CD4-positive, alpha-beta T cell treated with Interleukin-15 for 4 hours (primary cell): ENCODE results near the gene TMEM132D.

Source experiments
- DNase-seq: peaks from one replicate; pipeline ENCODE4 v3.0.0-alpha.2; 2020; ENCODE audit warnings: low spot score

The TMEM132D gene

DNA sequence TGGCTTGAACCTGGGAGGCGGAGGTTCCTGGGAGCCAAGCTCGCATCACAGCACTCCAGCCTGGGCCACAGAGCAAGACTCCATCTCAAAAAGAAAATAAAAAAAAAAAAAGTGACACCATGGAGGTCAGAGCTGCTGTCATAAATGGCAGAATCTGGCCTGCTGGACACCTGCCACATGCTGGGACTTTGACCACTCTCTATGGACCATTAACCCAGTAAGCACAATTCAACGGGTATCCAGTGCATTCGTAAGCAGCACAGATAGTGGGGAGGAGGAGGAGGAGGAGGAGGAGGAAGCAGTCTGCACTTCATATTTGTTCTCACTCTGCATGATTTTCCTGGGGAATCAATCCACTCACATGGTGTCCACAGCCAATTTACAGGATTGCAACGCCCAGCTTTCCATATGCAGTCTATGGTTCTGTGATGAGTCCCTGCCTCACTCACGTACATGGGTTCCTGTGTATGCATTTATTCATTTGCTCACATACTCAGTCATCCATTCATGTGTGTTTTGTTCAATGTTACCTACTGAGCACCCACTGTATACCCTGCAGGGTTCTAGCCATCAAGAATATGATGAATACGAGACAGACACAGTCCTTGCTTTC, 723.8 kb downstream of the TMEM132D start:
- DNase-seq: no peak

- DNase-seq: no peak
Measured at GRCh38 chr12:129169928-129170327, 733.9 kb downstream of the TMEM132D start.

- DNase-seq: no peak
Measured at GRCh38 chr12:129163861-129164260, 740.0 kb downstream of the TMEM132D start.

DNA sequence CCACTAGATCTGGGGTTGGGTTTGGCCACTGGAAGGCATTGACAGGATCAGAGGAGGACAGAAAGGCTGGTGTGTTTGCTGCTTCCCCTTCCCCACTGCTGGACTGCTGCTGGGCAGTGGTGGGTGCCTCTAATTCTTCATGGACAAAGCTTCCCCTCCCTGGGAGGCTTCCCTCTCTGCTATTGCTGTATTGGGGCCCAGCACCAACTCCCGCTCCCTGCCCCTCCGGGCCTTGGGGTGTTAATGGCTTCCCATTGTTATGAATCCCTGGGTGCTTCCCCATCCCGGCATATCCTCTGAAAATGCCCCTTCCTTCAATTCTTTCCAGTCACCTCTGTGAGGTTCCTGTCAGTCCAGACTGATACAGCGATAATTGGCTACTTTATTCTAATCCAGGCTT, 740.4 kb downstream of the TMEM132D start:
- no peak for DNase-seq

DNA sequence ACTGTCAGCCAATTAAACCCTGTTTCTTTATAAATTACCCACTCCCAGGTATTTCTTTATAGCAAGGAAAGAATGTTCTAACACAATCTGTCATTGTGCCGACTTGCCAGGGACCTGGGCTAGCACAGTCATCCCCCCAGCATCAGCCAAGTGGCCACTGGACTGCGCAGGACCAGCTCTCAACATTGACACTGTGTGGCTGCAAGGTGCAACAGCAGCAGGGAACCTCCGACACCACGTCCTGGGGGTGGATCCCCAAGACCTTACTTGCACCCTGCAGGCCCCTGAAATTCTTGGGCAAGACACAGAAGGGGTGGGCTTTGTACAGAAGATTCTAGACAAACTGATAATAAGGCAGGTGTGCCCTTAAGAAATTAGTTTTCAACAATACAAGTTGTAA, 741.0 kb downstream of the TMEM132D start:
- DNase-seq: no peak

GRCh38 chr12:129161511-129161910, 742.3 kb downstream of the TMEM132D start:
- DNase-seq: no peak

GRCh38 chr12:129160282-129160681, 743.5 kb downstream of the TMEM132D start:
- DNase-seq: no peak

DNA sequence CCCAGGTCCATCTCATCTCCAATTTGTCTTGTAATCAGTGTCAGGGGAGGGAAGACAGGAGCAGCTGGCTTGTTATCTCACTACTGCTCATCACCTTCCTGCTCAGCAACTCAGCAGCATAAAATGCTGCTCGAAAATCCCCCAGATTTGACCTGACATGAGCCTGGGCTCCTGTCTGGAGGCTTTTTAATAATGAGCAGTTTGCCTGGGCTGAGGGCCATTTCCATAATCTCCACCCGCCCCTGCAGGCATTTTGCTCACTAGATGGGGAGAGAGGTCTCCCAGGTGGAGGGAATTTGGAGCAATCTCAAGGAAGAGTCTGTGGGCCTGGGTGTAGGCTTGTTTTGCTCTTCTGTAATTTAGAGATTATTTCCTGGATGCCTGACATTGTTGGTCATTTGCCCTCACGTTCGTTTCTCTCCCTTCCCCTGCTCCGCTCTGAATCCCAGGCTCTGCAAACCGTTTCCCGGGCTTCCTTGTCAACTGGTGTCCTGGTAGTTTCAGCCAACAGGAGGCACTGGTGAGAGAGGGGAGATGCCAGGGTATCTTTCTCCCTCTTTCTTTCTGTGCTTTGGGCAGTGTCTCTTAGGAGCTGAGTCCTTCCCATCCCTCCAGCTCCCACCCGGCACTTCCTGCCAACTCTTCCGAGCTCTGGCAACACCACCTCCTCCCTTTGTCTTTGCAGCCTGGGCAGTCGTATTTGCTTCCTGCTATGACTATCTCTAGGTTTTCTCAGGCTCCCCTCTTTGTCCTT, 751.3 kb downstream of the TMEM132D start:
- no peak for DNase-seq

DNA sequence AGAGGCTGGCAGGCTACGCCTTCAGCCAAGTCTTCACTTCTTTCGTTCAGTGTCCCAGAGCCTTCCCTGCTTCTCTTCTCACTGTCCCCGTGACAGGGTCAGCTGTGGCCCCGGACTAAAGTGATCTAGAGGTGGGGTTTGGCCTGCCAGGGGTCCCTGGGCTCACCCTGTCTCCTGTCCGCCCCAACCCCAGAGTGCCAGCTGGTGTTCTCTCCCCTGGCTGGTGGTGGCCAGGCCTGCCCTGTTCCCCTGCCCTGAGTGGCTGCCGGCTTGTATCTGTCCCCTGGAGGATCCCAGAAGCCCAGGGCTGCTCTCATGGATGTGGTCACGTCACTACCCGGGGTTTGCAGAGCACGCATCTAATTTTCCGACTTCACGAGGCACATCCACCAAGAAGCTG, 753.1 kb downstream of the TMEM132D start:
- DNase-seq: no peak

DNA sequence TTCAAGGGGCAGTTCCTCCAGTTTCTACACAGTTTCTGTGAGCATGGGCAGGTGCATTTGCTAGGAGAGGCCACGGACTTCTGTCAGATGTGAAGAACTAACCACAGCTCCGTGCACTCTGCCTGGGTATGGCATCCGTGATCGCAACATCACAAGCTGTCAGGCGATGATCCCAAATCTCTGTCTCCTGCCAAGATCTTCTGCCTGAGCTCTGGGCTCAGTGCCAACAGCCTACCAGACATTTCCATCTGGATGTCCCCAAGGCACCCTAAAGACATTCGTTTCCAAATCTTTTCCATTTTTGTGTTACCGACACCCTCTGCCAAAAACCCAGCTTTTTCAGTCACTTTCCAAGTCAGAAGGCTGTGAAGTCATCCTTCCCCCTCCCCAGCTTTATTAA, 758.4 kb downstream of the TMEM132D start:
- no peak for DNase-seq

DNA sequence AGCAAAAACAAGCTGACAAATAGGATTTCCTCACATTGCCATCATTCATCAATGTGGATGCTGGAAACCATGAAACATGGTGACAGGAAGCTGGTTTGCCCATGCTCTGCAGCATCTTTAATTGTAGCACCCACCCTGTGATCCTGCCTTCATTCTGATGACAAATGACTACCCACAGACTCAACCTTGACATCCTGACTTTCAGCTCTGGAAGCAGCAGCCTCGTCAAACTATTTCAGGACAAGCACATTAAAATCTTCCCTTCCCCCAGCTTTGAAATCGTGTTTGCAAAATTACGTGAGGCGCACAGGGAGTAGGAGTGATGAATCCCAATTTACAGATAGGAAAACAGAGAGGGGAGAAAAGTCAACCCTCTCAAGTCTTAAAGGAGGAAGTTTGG, 765.0 kb downstream of the TMEM132D start:
- DNase-seq: no peak

GRCh38 chr12:129136694-129137325, 767.0 kb downstream of the TMEM132D start:
- DNase-seq: no peak

DNA sequence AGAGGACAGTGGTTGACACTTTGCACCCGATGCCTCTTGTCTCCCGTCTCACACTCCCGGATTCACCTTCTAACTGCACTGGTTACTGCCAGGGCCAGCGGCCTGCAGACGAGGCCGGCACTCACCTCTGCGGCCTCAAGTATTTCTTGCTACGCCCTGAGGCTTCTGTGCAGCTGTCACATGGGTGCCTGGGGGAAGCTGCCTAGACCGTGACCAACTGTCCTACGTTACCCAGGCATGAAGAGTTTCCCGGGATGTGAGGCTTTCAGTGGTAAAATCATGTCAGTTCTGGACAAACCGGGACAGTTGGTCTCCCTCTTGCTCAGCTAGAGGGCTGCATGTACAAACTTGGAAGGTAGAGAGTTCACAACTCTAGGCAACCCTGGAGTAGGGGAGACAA, 776.1 kb downstream of the TMEM132D start:
- no peak for DNase-seq

DNA sequence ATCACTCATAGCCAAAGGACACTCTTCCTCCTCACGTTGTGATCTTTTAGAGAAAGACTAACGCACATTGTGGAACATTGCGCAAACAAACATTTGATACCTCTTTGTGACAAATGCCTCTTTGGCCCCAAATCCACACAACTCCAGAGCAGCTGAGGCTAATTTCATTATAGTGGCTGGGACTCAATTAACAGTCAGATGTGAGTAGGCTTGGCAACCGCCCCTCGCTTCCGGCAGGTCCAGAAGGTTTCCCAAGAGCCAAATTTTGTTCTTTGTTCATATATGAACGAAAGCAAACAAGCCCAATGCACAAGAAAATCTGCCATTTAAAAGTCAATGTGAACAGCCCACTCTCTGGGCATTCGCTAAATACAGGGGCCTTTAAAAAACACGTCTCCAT, 776.6 kb downstream of the TMEM132D start:
- no peak for DNase-seq

GRCh38 chr12:129119537-129119936, 784.3 kb downstream of the TMEM132D start:
- DNase-seq: no peak

DNA sequence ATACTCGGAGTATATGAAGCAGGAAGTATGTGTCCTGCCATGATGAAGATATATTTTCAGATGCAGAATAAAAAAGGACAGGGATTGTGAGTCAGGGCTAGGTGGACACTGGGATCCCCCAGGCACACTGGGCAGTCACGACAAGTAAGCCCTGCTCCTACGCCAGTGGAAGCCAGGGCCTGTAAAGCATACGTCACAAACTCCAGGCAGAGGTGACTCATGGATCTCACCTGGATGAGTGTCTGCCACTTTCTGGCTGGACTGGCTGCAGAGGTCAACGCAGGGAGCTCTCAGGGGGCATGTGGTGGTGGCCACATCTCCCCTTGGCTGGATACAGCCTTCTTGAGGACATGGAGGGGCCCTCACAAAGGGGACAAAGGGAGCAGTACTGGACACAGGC, 788.3 kb downstream of the TMEM132D start:
- DNase-seq: no peak

GRCh38 chr12:129110575-129110974, 793.2 kb downstream of the TMEM132D start:
- DNase-seq: no peak

GRCh38 chr12:129109174-129110001, 794.4 kb downstream of the TMEM132D start:
- DNase-seq: no peak

- DNase-seq: no peak
Measured at GRCh38 chr12:129106772-129107171, 797.1 kb downstream of the TMEM132D start.

DNA sequence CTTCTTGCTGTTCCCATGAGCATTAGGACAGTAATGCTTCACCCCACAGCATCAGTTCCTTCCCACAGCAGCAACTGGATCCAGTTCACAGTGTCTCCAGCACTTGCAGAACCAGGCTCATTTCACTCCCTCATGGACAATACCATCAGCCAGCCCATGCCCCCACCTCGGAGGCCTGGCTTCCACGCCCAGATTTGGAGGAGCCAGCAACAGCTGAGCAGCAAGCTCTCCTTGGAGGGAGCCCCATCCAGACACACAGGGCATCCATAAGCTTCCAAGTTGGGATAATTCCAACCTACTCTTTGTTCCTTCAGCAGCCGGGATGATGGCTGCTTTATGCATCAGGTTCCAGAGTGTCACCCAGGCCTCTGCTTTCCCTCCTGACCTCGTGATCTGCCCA, 800.6 kb downstream of the TMEM132D start:
- no peak for DNase-seq

DNA sequence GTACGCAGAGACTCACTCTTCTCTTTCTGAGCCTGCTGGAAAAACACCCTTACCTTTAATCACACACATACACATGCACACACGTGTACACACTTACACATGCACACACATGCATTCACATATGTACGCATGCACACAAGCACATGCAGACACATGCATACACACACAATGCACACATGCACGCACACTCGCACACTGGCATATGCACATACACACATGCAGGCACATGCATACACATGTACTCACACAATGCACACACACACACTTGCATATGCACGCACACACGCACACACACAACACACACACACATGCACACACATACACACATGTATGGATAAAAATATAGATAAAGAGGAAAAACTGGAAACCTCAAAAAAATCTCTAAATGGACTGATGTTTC, 801.6 kb downstream of the TMEM132D start:
- no peak for DNase-seq

GRCh38 chr12:129101816-129102215, 802.0 kb downstream of the TMEM132D start:
- DNase-seq: no peak

DNA sequence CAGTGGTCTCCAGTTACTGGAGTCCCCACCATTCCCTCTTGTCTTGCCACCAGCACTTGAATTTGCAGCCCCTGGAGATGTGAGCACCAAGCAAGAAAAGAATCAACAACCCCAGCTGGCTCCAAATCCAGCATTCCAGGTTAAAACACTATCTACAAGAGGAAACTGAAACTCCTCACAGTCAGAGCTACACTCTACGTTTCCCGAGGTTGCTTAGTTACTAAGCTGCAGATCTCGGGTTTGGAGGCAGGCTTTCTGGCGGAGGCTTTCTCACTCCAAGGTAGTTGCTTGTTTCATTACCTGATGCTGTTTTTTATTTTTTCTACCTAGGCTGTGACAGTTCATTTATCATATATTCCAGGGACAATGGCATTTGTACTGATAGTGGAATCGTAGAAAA, 802.4 kb downstream of the TMEM132D start:
- no peak for DNase-seq
